DND-41 (cell line): ENCODE measurements around the gene PCLO.

Experiments used
- ATAC-seq: fragments of 200-7000 bp; cut with Tn5 transposase; 3 replicates; pipeline ENCODE4 v1.9.1; 2021; ENCODE audit warnings: low read depth; ENCODE audit not compliant: insufficient read depth
- DNase-seq: peaks from one replicate; pipeline ENCODE4 v3.0.0-alpha.2; 2020
- H2AFZ ChIP-seq: 2 replicates; pipeline ENCODE4 v1.6.0; 2012; ENCODE audit warnings: low read depth, low read length
- H3K27ac ChIP-seq: 2 replicates; pipeline ENCODE4 v1.5.1; 2012; ENCODE audit warnings: low read length, inconsistent platforms
- H3K27me3 ChIP-seq: fragments of 200-600 bp; sonication (generic); 2 replicates; pipeline ENCODE4 v1.6.0; 2012; ENCODE audit warnings: low read length, mild to moderate bottlenecking, inconsistent platforms; ENCODE audit not compliant: insufficient read depth, poor library complexity
- H3K36me3 ChIP-seq: 2 replicates; pipeline ENCODE4 v1.5.1; 2012; ENCODE audit warnings: low read length, inconsistent platforms; ENCODE audit not compliant: insufficient read depth
- H3K4me1 ChIP-seq: 2 replicates; pipeline ENCODE4 v1.5.1; 2012; ENCODE audit warnings: mild to moderate bottlenecking, low read length; ENCODE audit not compliant: insufficient read depth
- H3K4me2 ChIP-seq: 2 replicates; pipeline ENCODE4 v1.6.0; 2012; ENCODE audit warnings: mild to moderate bottlenecking, moderate library complexity, low read length, inconsistent platforms; ENCODE audit not compliant: insufficient read depth
- H3K4me3 ChIP-seq, 2 experiments: fragments of 200-600 bp in 1 of 2; shearing (Covaris generic) in 1 of 2; 2 replicates each; pipeline ENCODE4 v1.5.1; 2012 to 2016; ENCODE audit warnings: inconsistent platforms in 2 of 2, low read length in 2 of 2, mild to moderate bottlenecking in 2 of 2, low read depth in 1 of 2, moderate library complexity in 1 of 2
- H3K79me2 ChIP-seq: 2 replicates; pipeline ENCODE4 v1.6.0; 2012; ENCODE audit warnings: low read length, inconsistent platforms; ENCODE audit not compliant: insufficient read depth
- H3K9ac ChIP-seq: 2 replicates; pipeline ENCODE4 v1.6.0; 2012; ENCODE audit warnings: low read depth, mild to moderate bottlenecking, inconsistent platforms, low read length, moderate library complexity
- H3K9me3 ChIP-seq: 2 replicates; pipeline ENCODE4 v1.5.1; 2012; ENCODE audit warnings: low read length, moderate library complexity, mild to moderate bottlenecking, inconsistent platforms; ENCODE audit not compliant: insufficient read depth, severe bottlenecking
- H4K20me1 ChIP-seq: 2 replicates; pipeline ENCODE4 v1.6.0; 2012; ENCODE audit warnings: low read length; ENCODE audit not compliant: insufficient read depth
- EZH2 ChIP-seq: IDR thresholded peaks from 3 replicates; pipeline ENCODE4 v1.6.1; 2012; ENCODE audit warnings: borderline replicate concordance, low read depth, mild to moderate bottlenecking, moderate library complexity, low read length, inconsistent platforms; ENCODE audit not compliant: severe bottlenecking
- TF ChIP-seq, protein P1 (sequence below): IDR thresholded peaks from 2 replicates; pipeline ENCODE4 v1.5.1; 2012; ENCODE audit warnings: borderline replicate concordance, low read length, moderate library complexity, mild to moderate bottlenecking; ENCODE audit not compliant: poor library complexity, severe bottlenecking; ENCODE audit errors: extremely low read depth

PCLO gene

DNA sequence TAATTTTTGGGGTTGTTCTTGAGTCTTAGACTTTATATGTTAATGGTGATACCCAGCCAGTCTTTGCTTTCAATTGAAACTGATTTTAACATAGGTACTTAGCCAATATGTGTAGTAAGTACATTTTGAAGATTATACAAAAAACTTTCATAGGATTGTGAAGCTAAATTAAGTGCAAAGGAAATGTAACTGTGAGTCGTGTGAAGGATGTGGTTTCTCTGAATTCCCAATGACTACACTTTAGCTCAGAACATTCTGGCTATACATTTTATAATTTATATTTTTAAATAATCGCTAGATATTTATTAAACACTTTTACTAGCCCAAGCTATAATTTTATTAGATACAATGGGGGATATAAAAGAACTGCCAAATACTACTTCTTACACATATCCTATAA lies 359.3 kb downstream of the PCLO start:
- H3K4me1 ChIP-seq, result no peaks in the 10 kb centered on the region
- ATAC-seq (no peak), DNase-seq (no peak)
- H3K79me2 ChIP-seq, result no peaks in the 10 kb centered on the region
- no peaks in the 10 kb centered on the region for H3K9me3 ChIP-seq
- H3K4me3 ChIP-seq, result no peak overlapping the region
- H3K4me2 ChIP-seq, result no peak overlapping the region
- H4K20me1 ChIP-seq, result no peaks in the 10 kb centered on the region
- TF ChIP-seq, protein P1, sequence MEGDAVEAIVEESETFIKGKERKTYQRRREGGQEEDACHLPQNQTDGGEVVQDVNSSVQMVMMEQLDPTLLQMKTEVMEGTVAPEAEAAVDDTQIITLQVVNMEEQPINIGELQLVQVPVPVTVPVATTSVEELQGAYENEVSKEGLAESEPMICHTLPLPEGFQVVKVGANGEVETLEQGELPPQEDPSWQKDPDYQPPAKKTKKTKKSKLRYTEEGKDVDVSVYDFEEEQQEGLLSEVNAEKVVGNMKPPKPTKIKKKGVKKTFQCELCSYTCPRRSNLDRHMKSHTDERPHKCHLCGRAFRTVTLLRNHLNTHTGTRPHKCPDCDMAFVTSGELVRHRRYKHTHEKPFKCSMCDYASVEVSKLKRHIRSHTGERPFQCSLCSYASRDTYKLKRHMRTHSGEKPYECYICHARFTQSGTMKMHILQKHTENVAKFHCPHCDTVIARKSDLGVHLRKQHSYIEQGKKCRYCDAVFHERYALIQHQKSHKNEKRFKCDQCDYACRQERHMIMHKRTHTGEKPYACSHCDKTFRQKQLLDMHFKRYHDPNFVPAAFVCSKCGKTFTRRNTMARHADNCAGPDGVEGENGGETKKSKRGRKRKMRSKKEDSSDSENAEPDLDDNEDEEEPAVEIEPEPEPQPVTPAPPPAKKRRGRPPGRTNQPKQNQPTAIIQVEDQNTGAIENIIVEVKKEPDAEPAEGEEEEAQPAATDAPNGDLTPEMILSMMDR, result no peak
- TF ChIP-seq EZH2, result no peak
- no peaks in the 10 kb centered on the region for H3K27me3 ChIP-seq
- H3K27ac ChIP-seq, result no peak overlapping the region
- no peaks in the 10 kb centered on the region for H3K36me3 ChIP-seq
- no peak overlapping the region for H2AFZ ChIP-seq
- no peak overlapping the region for H3K9ac ChIP-seq

DNA sequence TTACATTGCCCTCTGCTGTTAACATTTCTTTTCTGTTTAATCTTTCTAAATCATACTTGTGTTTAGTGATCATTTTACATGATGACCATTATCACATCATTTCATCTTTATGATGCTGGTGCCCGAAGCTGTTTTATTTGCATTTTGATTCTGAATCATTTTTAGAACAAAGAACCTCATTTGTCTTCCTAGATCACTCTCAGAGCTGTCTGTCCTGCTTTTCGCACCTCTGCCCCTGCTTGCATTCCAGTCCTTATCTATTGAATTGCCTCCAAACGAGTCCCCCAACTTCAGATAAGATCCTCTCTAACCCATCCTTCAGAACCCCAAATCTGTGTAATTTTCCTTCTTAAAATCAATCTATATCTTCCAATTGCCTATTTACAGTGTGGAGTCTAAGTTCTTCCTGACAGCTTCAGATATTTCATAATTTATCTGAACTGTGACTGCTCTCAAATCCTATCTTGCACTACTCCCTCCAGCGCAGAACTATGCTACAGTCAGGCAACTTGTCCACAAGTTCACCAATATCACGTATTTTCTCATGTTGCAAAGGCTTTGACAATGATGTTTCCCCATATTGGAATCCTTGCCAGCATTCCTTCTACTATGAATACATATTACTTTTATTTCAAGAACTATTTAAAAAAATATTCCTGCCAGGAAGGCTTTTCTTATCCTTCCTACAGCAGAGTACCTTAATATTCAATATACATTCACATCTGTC lies 372.6 kb downstream of the PCLO start:
- ATAC-seq (no peak), DNase-seq (no peak)
- no peaks in the 10 kb centered on the region for H3K36me3 ChIP-seq
- H3K4me3 ChIP-seq, result no peak overlapping the region
- no peaks in the 10 kb centered on the region for H3K79me2 ChIP-seq
- no peak overlapping the region for H2AFZ ChIP-seq
- no peaks in the 10 kb centered on the region for H4K20me1 ChIP-seq
- H3K4me1 ChIP-seq, result no peaks in the 10 kb centered on the region
- no peaks in the 10 kb centered on the region for H3K27me3 ChIP-seq
- H3K27ac ChIP-seq, result no peak overlapping the region
- TF ChIP-seq, protein P1, result no peak
- no peak for TF ChIP-seq EZH2
- no peak overlapping the region for H3K4me2 ChIP-seq
- H3K9ac ChIP-seq, result no peak overlapping the region
- no peaks in the 10 kb centered on the region for H3K9me3 ChIP-seq

DNA sequence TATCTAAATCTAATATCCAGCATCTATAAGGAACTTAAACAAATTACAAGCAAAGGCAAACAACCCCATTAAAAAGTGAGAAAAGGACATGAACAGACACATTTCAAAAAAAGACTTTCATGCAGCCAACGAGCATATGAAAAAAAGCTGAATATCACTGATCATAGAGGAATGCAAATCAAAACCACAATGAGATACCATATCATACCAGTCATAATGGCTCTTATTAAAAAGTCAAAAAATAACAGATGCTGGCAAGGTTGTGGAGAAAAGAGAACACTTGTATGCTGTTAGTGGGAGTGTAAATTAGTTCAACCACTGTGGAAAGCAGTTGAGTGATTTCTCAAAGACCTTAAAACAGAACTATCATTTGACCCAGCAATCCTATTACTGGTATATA lies 384.7 kb downstream of the PCLO start:
- Histone ChIP-seq H3K4me1 (no peaks in the 10 kb centered on the region), H3K9me3 (no peaks in the 10 kb centered on the region), H3K27me3 (no peaks in the 10 kb centered on the region), H3K4me3 (no peak overlapping the region), H3K27ac (no peak overlapping the region), H3K9ac (no peak overlapping the region), H2AFZ (no peak overlapping the region), H3K4me2 (no peak overlapping the region), H4K20me1 (no peaks in the 10 kb centered on the region), H3K79me2 (no peaks in the 10 kb centered on the region), H3K36me3 (no peaks in the 10 kb centered on the region)
- ATAC-seq (no peak), DNase-seq (no peak)
- TF ChIP-seq, protein P1, result no peak
- TF ChIP-seq EZH2, result no peak

DNA sequence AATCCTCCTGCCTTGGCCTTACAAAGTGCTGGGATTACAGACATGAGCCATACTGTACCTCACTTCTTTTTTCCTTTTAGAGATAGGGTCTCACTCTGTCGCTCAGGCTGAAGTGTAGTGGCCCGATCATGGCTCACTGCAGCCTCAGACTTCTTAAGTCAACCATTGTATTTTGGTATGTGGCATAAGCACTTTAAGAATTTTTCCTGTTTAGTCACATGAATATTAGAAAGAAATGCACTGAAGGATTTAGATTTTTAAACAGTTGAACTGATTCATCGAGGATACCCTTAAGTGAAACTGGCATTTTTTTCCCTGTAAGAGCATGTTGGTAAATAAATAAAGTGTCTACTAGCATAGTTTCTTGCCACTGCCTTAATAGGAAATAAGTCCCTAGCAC lies 399.8 kb downstream of the PCLO start:
- DNase-seq, result no peak
- ATAC-seq, result no peak
- no peaks in the 10 kb centered on the region for H3K4me1 ChIP-seq
- no peaks in the 10 kb centered on the region for H3K79me2 ChIP-seq
- H4K20me1 ChIP-seq, result no peaks in the 10 kb centered on the region
- H3K9me3 ChIP-seq, result no peaks in the 10 kb centered on the region
- H2AFZ ChIP-seq, result no peak overlapping the region
- no peak overlapping the region for H3K27ac ChIP-seq
- no peaks in the 10 kb centered on the region for H3K36me3 ChIP-seq
- no peak overlapping the region for H3K9ac ChIP-seq
- no peak overlapping the region for H3K4me2 ChIP-seq
- H3K27me3 ChIP-seq, result no peaks in the 10 kb centered on the region
- no peak for TF ChIP-seq EZH2
- TF ChIP-seq, protein P1, result no peak
- no peak overlapping the region for H3K4me3 ChIP-seq
